Ovary (tissue), 9 donors: ENCODE measurements around the gene KRTAP5-2. TPM values are rescaled to one million over a fixed set of nuclear protein-coding genes. Genes with fewer than 3 reads are reported as not detected.
"Not testable (repeated sequence)": the region's sequence is repeated elsewhere in the genome, so short reads cannot be mapped to it uniquely, and the experiment has no call there.

Experiments used
- DNase-seq, 5 donors: peaks; one replicate each; pipeline ENCODE4 v3.0.0-alpha.2; 2019 to 2020
- H3K27ac ChIP-seq, 2 donors: fragments of 200-600 bp; one replicate each; pipeline versions ENCODE4 v1.5.1 to v1.8.0; 2019 to 2022
- H3K27me3 ChIP-seq: fragments of 200-600 bp; one replicate; pipeline ENCODE4 v1.8.0; 2022
- H3K36me3 ChIP-seq: fragments of 200-600 bp; sonication (generic); one replicate; pipeline ENCODE4 v1.5.1; 2019
- H3K4me1 ChIP-seq: one replicate; pipeline ENCODE4 v1.8.1; 2013; ENCODE audit warnings: mild to moderate bottlenecking, moderate library complexity; ENCODE audit not compliant: insufficient read depth
- H3K4me3 ChIP-seq: fragments of 200-600 bp; sonication (generic); one replicate; pipeline ENCODE4 v1.5.1; 2017
- H3K9me3 ChIP-seq, 2 donors: fragments of 200-600 bp in 1 of 2; sonication (generic) in 1 of 2; one replicate each; pipeline versions ENCODE4 v1.5.1 to v1.8.1; 2013 to 2019; ENCODE audit warnings: mild to moderate bottlenecking in 1 of 2, moderate library complexity in 1 of 2
- CTCF ChIP-seq, 3 donors: fragments of 450-650 bp in 2 of 3; fragments of 200-600 bp in 1 of 3; IDR thresholded peaks; one replicate each; pipeline versions ENCODE4 v1.5.1 to v1.8.0; 2016 to 2022; ENCODE audit warnings: antibody characterized with exemption in 3 of 3, mild to moderate bottlenecking in 1 of 3
- EP300 ChIP-seq: sonication (generic); formaldehyde crosslinking; IDR thresholded peaks from one replicate; pipeline ENCODE4 v1.6.1; 2017; ENCODE audit warnings: antibody characterized with exemption
- POLR2A ChIP-seq: fragments of 450-650 bp; IDR thresholded peaks from one replicate; pipeline ENCODE4 v1.6.1; 2017; ENCODE audit warnings: antibody characterized with exemption, mild to moderate bottlenecking, moderate library complexity
- WGBS, 3 donors: extraction: QIAGEN DNeasy Blood & Tissue Kit in 1 of 3; methylation state at CpG; one replicate each; pipeline versions ENCODE4 v1.1.5 to v1.1.7; 2013 to 2017; 5-methylcytosine and 5-hydroxymethylcytosine counted together
- intact Hi-C, 4 donors: fragments of 100-400 bp; cut with DNase I; formaldehyde crosslinking; loops; one replicate each; pipeline versions ENCODE4 v1.11.0 to v1.15.1; 2022 to 2023
- polyA plus RNA-seq, 2 donors: library from polyadenylated mRNA; stranded (reverse); fragments of 200-250 nt in 1 of 2; fragments of 350-450 nt in 1 of 2; fragmentation: Illumina TruSeq in 1 of 2; extraction: RNeasy Lipid Tissue Mini Kit (QIAGEN cat#74804) in 1 of 2; gene quantifications; one replicate each; pipeline ENCODE4 v1.2.3, GENCODE V29; 2013 to 2014
- total RNA-seq, 7 donors: library from RNA; depleted of rRNA in 2 of 7; stranded (reverse); fragments of >200 nt in 2 of 7; fragmentation: NEBNext Ultra II Directional in 3 of 7; extraction: Animal tissue kit (Norgen Biotek cat#: 25700) in 3 of 7; gene quantifications; one replicate each; pipeline versions ENCODE4 v1.1.0 to v1.2.4, GENCODE V29; 2016 to 2023
- donor health status: DM: no; HTN: no; CAD: no; lungs with moderate emphysema.
- donor health status: DM: no; HTN: no; CAD: no.
- donor health status: Bipolar disorder and iron deficiency.
- donor health status: DM: yes; HTN: yes; CAD: no.
- donor health status: DM: no; HTN: no; CAD: no.
- donor health status: DM: yes; HTN: yes; CAD: no.

Gene KRTAP5-2
- total and polyA plus RNA-seq, 9 donors: not detected

- no peak for DNase-seq
- 82 to 93% (median 88%) methylated on average over 6 of the region's 6 CpGs for WGBS, 3 donors
- TF ChIP-seq EP300: no peak
- no peak for TF ChIP-seq POLR2A
- no peak for TF ChIP-seq CTCF (IDR thresholded peaks at IDR 0.05)
These were observed 8.1 kb downstream of the KRTAP5-2 start for GRCh38 chr11:1589996-1590395.

GRCh38 chr11:1589191-1589963, 8.7 kb downstream of the KRTAP5-2 start:
- DNase-seq, H3K4me3 ChIP-seq, H3K9me3 ChIP-seq, H3K27me3 ChIP-seq, H3K4me1 ChIP-seq, intact Hi-C loops, H3K36me3 ChIP-seq, H3K27ac ChIP-seq: not testable (repeated sequence)
- WGBS, 3 donors: 28 to 30% (median 30%) methylated on average over 8 of the region's 10 CpGs

More at GRCh38 chr11:1589996-1590395, 8.1 kb downstream of the KRTAP5-2 start:
- Histone ChIP-seq H3K36me3 (no peaks in the 10 kb centered on the region), H3K27me3 (no peaks in the 10 kb centered on the region), H3K4me3 (no peak overlapping the region), H3K4me1 (no peaks in the 10 kb centered on the region), H3K27ac (no peak overlapping the region), H3K9me3 (no peaks in the 10 kb centered on the region)
- intact Hi-C loops: no loop called here

- TF ChIP-seq EP300: no peak
- Histone ChIP-seq H3K27me3 (no peaks in the 10 kb centered on the region), H3K36me3 (no peaks in the 10 kb centered on the region), H3K27ac (no peak overlapping the region), H3K4me1 (no peaks in the 10 kb centered on the region), H3K4me3 (no peak overlapping the region), H3K9me3 (no peaks in the 10 kb centered on the region)
- WGBS, 3 donors: 20 to 52% (median 32%) methylated on average over 2 of the region's 2 CpGs
- intact Hi-C loops: no loop called here
- no peak for DNase-seq
These were observed 11.4 kb downstream of the KRTAP5-2 start for GRCh38 chr11:1586699-1587098.

GRCh38 chr11:1584661-1585370, 13.3 kb downstream of the KRTAP5-2 start, which contains the start of gene KRTAP5-1:
Gene KRTAP5-1 (minus strand): TSS chr11:1585283. CDS start chr11:1585249, 34 bp downstream.
- intact Hi-C loops, DNase-seq: not testable (repeated sequence)
- WGBS, 3 donors: 12 to 31% (median 20%) methylated on average over 5 to 9 of the region's 9 CpGs

GRCh38 chr11:1582909-1583308, 15.2 kb downstream of the KRTAP5-2 start:
- H3K9me3 ChIP-seq, DNase-seq, H3K4me3 ChIP-seq, intact Hi-C loops, H3K27me3 ChIP-seq, H3K4me1 ChIP-seq, H3K27ac ChIP-seq, H3K36me3 ChIP-seq: not testable (repeated sequence)
- 38 to 55% (median 50%) methylated on average over 2 of the region's 2 CpGs for WGBS, 3 donors

More at GRCh38 chr11:1584661-1585370, 13.3 kb downstream of the KRTAP5-2 start, which contains the start of gene KRTAP5-1:
- not testable (repeated sequence) for H3K27me3 ChIP-seq, H3K27ac ChIP-seq, H3K36me3 ChIP-seq, H3K4me1 ChIP-seq, H3K4me3 ChIP-seq, H3K9me3 ChIP-seq

- WGBS, 3 donors: 78 to 87% (median 85%) methylated on average over 9 of the region's 9 CpGs
- no peak for TF ChIP-seq CTCF (IDR thresholded peaks at IDR 0.05)
- no peak for TF ChIP-seq POLR2A
- no peak for TF ChIP-seq EP300
- H3K36me3 ChIP-seq: no peaks in the 10 kb centered on the region
- H3K4me3 ChIP-seq: no peak overlapping the region
- H3K27me3 ChIP-seq: no peaks in the 10 kb centered on the region
- no peaks in the 10 kb centered on the region for H3K4me1 ChIP-seq
- intact Hi-C loops: no loop called here
- peaks cover 0 to 4% of the 10 kb centered on the region in 2 donors for H3K9me3 ChIP-seq
- no peak overlapping the region for H3K27ac ChIP-seq
- no peak for DNase-seq
These were observed 16.1 kb downstream of the KRTAP5-2 start for GRCh38 chr11:1581976-1582375.
